ENCODE data around the gene NABP2. TPM values are rescaled to one million over a fixed set of nuclear protein-coding genes. Genes with fewer than 3 reads are reported as not detected.

The NABP2 gene
- polyA plus RNA-seq, 1 donor from 2014 or later, result 54.3 TPM

DNA sequence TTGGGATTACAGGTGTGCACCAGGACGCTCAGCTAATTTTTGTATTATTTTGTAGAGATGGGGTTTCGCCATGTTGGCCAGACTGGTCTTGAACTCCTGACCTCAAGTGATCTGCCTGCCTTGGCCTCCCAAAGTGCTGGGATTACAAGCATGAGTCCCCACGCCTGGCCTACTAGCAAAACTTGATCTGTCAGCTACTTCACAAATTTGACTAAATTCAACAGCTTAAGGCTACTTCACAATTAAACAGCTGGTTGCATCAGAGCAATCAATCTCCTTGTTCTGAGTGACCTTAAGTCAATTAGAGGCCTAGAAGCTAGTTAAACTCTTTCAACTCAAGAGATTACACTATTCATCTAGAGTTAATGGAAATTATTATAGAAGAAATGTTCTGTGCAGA lies 54.8 kb downstream of the NABP2 start:
- H3K9ac ChIP-seq (ENCODE audit: low read length), result no peak overlapping the region
- no peaks in the 10 kb centered on the region for H3F3A ChIP-seq (ENCODE audit: insufficient read depth, low read length, poor library complexity, severe bottlenecking)
- no peak overlapping the region for H2AFZ ChIP-seq (ENCODE audit: low read depth, low read length)
- no peaks in the 10 kb centered on the region for H3K79me2 ChIP-seq (replicated peaks; ENCODE audit: insufficient read depth, low read length)
- H3K4me2 ChIP-seq (ENCODE audit: low read length), result no peak overlapping the region
- no peaks in the 10 kb centered on the region for H4K20me1 ChIP-seq (ENCODE audit: insufficient read depth)
- H3K4me3 ChIP-seq (ENCODE audit: low read length), result no peak overlapping the region
- no peak for TF ChIP-seq CTCF (IDR thresholded peaks at IDR 0.05; ENCODE audit: poor library complexity, severe bottlenecking)
- no peak for TF ChIP-seq TAF1 (IDR thresholded peaks at IDR 0.05; ENCODE audit: low read depth)
- TF ChIP-seq POLR2AphosphoS5 (IDR thresholded peaks at IDR 0.05), result no peak
- TF ChIP-seq EZH2 (IDR thresholded peaks at IDR 0.05; ENCODE audit: borderline replicate concordance, insufficient read depth, low read length, poor library complexity, severe bottlenecking), result no peak
- no peak for TF ChIP-seq RAD21 (conservative IDR thresholded peaks at IDR 0.05)
- no peak overlapping the region for H3K27ac ChIP-seq (ENCODE audit: low read length)
- no peaks in the 10 kb centered on the region for H3K27me3 ChIP-seq (ENCODE audit: insufficient read depth, low read depth, low read length)
- no peaks in the 10 kb centered on the region for H3K9me2 ChIP-seq (ENCODE audit: insufficient read depth, low read length)
- H3K9me3 ChIP-seq (ENCODE audit: low read length), result no peaks in the 10 kb centered on the region
- H3K36me3 ChIP-seq (ENCODE audit: insufficient read depth, low read length), result peaks cover 7% of the 10 kb centered on the region

Other genes starting within 250 kb of the NABP2 start
- gene SUOX, start 227.1 kb upstream of the NABP2 start, polyA plus RNA-seq, result 13.1 and 20.4 TPM in 2 replicates
- 4.8 and 5.0 TPM in 2 replicates for gene IKZF4, start 203.3 kb upstream of the NABP2 start, polyA plus RNA-seq
- 598 and 686 TPM in 2 replicates for gene RPS26, start 182.4 kb upstream of the NABP2 start, polyA plus RNA-seq
- gene ERBB3, start 144.2 kb upstream of the NABP2 start, polyA plus RNA-seq, result 0.58 and 0.78 TPM in 2 replicates
- gene PA2G4, start 119.8 kb upstream of the NABP2 start, polyA plus RNA-seq, result 109 and 115 TPM in 2 replicates
- gene RPL41, start 107.7 kb upstream of the NABP2 start, polyA plus RNA-seq, result 1,970 and 2,186 TPM in 2 replicates
- 6.7 and 11.3 TPM in 2 replicates for gene ZC3H10, start 106.1 kb upstream of the NABP2 start, polyA plus RNA-seq
- gene ESYT1, start 96.1 kb upstream of the NABP2 start, polyA plus RNA-seq, result 19.6 and 25.1 TPM in 2 replicates
- 369 and 376 TPM in 2 replicates for gene MYL6B, start 71.8 kb upstream of the NABP2 start, polyA plus RNA-seq
- 2,918 and 3,234 TPM in 2 replicates for gene MYL6, start 66.0 kb upstream of the NABP2 start, polyA plus RNA-seq
- 85.6 and 93.2 TPM in 2 replicates for gene SMARCC2, start 34.9 kb upstream of the NABP2 start, polyA plus RNA-seq
- gene RNF41, start 2.4 kb upstream of the NABP2 start, polyA plus RNA-seq, result 87.9 and 108 TPM in 2 replicates
- 0.33 TPM in 1 of 2 replicates, not detected in the other for gene SLC39A5, start 5.7 kb downstream of the NABP2 start, polyA plus RNA-seq
- gene ANKRD52, start 34.0 kb downstream of the NABP2 start, polyA plus RNA-seq, result 7.3 and 8.3 TPM in 2 replicates
- gene COQ10A, start 42.6 kb downstream of the NABP2 start, polyA plus RNA-seq, result 56.5 and 62.4 TPM in 2 replicates
- 65.7 and 101 TPM in 2 replicates for gene CS, start 76.0 kb downstream of the NABP2 start, polyA plus RNA-seq
- gene CNPY2, start 91.6 kb downstream of the NABP2 start, polyA plus RNA-seq, result 169 and 175 TPM in 2 replicates
- gene PAN2, start 109.7 kb downstream of the NABP2 start, polyA plus RNA-seq, result 63.0 and 80.1 TPM in 2 replicates
- 0.31 TPM in 1 of 2 replicates, not detected in the other for gene IL23A, start 114.5 kb downstream of the NABP2 start, polyA plus RNA-seq
- 88.2 and 99.3 TPM in 2 replicates for gene STAT2, start 135.8 kb downstream of the NABP2 start, polyA plus RNA-seq
- not detected in 2 replicates for gene APOF, start 138.5 kb downstream of the NABP2 start, polyA plus RNA-seq
- gene TIMELESS, start 225.1 kb downstream of the NABP2 start, polyA plus RNA-seq, result 2.5 and 4.4 TPM in 2 replicates
- gene MIP, start 230.3 kb downstream of the NABP2 start, polyA plus RNA-seq, result not detected in 2 replicates
- 1.8 and 2.1 TPM in 2 replicates for gene SPRYD4, start 244.2 kb downstream of the NABP2 start, polyA plus RNA-seq

All from neural cell (in vitro differentiated cells).